NOMO-1 treated with DMSO at 0.1 percent for 48 hours (cell line): Measurements from ENCODE around the gene CHAF1B.

Source experiments
- DNase-seq: peaks from one replicate; lab custom pipeline; 2025; ENCODE audit not compliant: unreplicated experiment; lab: John Stamatoyannopoulos, UW

CHAF1B gene

GRCh38 chr21:36425286-36425685 lies 40.1 kb downstream of the CHAF1B start:
- DNase-seq = no peak

GRCh38 chr21:36427502-36427901 lies 42.3 kb downstream of the CHAF1B start:
- no peak for DNase-seq

- DNase-seq = no peak
Measured at GRCh38 chr21:36428761-36429432, 43.7 kb downstream of the CHAF1B start.

GRCh38 chr21:36429947-36430546 lies 44.9 kb downstream of the CHAF1B start:
- DNase-seq = peak; percentile 51

- no peak for DNase-seq
Measured at GRCh38 chr21:36430841-36431240, 45.6 kb downstream of the CHAF1B start.

- no peak for DNase-seq
Measured at GRCh38 chr21:36431252-36431651, 46.1 kb downstream of the CHAF1B start.

GRCh38 chr21:36433059-36433709 lies 48.0 kb downstream of the CHAF1B start:
- no peak for DNase-seq

- DNase-seq = no peak
Measured at GRCh38 chr21:36434144-36434543, 49.0 kb downstream of the CHAF1B start.

GRCh38 chr21:36436829-36437744 lies 51.9 kb downstream of the CHAF1B start:
- DNase-seq = peak; percentile 12

- no peak for DNase-seq
Measured at GRCh38 chr21:36437745-36438128, 52.5 kb downstream of the CHAF1B start.

- no peak for DNase-seq
Measured at GRCh38 chr21:36441715-36442114, 56.5 kb downstream of the CHAF1B start.

- DNase-seq = no peak
Measured at GRCh38 chr21:36446301-36446700, 61.1 kb downstream of the CHAF1B start.

- DNase-seq = no peak
Measured at GRCh38 chr21:36450511-36450910, 65.3 kb downstream of the CHAF1B start.

- no peak for DNase-seq
Measured at GRCh38 chr21:36451506-36451905, 66.3 kb downstream of the CHAF1B start.

- DNase-seq = no peak
Measured at GRCh38 chr21:36452281-36452825, 67.2 kb downstream of the CHAF1B start.

GRCh38 chr21:36454093-36454531 lies 68.9 kb downstream of the CHAF1B start:
- DNase-seq = no peak

GRCh38 chr21:36454706-36455105 lies 69.5 kb downstream of the CHAF1B start:
- DNase-seq = no peak

- no peak for DNase-seq
Measured at GRCh38 chr21:36456729-36457414, 71.7 kb downstream of the CHAF1B start.

GRCh38 chr21:36459098-36459497 lies 73.9 kb downstream of the CHAF1B start:
- no peak for DNase-seq

GRCh38 chr21:36460866-36461265 lies 75.7 kb downstream of the CHAF1B start:
- DNase-seq = no peak
